Measurements from ENCODE around the gene CHKA. TPM values are rescaled to one million over a fixed set of nuclear protein-coding genes. Genes with fewer than 3 reads are reported as not detected.

CHKA gene
- total and polyA plus RNA-seq, 2 donors (not counting 3 experiments of a cell fraction or from before 2014, with no cell fraction given) = 21.4 to 25.1 TPM

GRCh38 chr11:68153742-68154141, 32.6 kb upstream of the CHKA start:
- H3K27ac ChIP-seq (ENCODE audit: insufficient read depth, low read depth, low read length) = no peak overlapping the region
- no peaks in the 10 kb centered on the region for H3K9me3 ChIP-seq (replicated peaks; ENCODE audit: control insufficient read depth, insufficient read depth, low read length)
- ChIA-PET CTCF (interaction anchor here (0.7 kb wide), 1 partner anchor 22 kb away, joined by 3 read pairs; no protein-coding TSS in a partner anchor), POLR2A (no interaction called here)
- H3K4me3 ChIP-seq (replicated peaks in 1 of 3; ENCODE audit: insufficient read depth in 1 of 3, low read depth in 1 of 3, low read length in 3 of 3) = no peak overlapping the region
- H2AFZ ChIP-seq (ENCODE audit: low read depth, low read length) = no peak overlapping the region
- DNase-seq (ENCODE audit: low read depth, low spot score) (no peak), FAIRE-seq (no peak)
- peaks cover 0 to 11% of the 10 kb centered on the region in 2 experiments for H3K36me3 ChIP-seq (ENCODE audit: control insufficient read depth in 2 of 2, extremely low read depth in 1 of 2, insufficient read depth in 2 of 2, low read length in 2 of 2)
- peaks cover 10% of the 10 kb centered on the region for H3K4me1 ChIP-seq (ENCODE audit: control insufficient read depth, extremely low read depth, insufficient read depth, low read length)
- H4K20me1 ChIP-seq (replicated peaks; ENCODE audit: control insufficient read depth, extremely low read depth, insufficient read depth, low read length) = no peaks in the 10 kb centered on the region
- intact Hi-C loops (cut with micrococcal nuclease) = no loop called here
- H3K27me3 ChIP-seq (ENCODE audit: control insufficient read depth in 2 of 2, insufficient read depth in 2 of 2, low read length in 2 of 2) = no peaks in the 10 kb centered on the region
- H3K4me2 ChIP-seq (ENCODE audit: insufficient read depth, low read length) = no peak overlapping the region
- TF ChIP-seq GATA2 (IDR thresholded peaks at IDR 0.05; ENCODE audit: insufficient read depth, insufficient read length, low read depth, low read length) (no peak), POLR2A (IDR thresholded peaks at IDR 0.05; ENCODE audit: low read depth, low read length) (no peak), POLR2AphosphoS5 (IDR thresholded peaks at IDR 0.05; ENCODE audit: insufficient read depth, low read depth, low read length) (no peak), CTCF (IDR thresholded peaks at IDR 0.05; ENCODE audit: extremely low read depth in 1 of 2, insufficient read depth in 1 of 2, low read depth in 1 of 2, low read length in 2 of 2) (no peak), JUN (IDR thresholded peaks at IDR 0.05; ENCODE audit: borderline replicate concordance, insufficient read depth, insufficient read length, low read depth) (no peak), MYC (IDR thresholded peaks at IDR 0.05; ENCODE audit: low read depth, low read length) (no peak), EZH2 (IDR thresholded peaks at IDR 0.05; ENCODE audit: borderline replicate concordance, low read depth, low read length, severe bottlenecking) (no peak), FOS (IDR thresholded peaks at IDR 0.05; ENCODE audit: borderline replicate concordance, insufficient read depth, low read length) (no peak)
- BruUV-seq (replicated peaks) = no TSS peak
- dilution Hi-C loops (cut with MboI; ENCODE audit: extremely low pct_ligation_motif_present, low sequenced_read_pairs) = no loop called here
- no peaks in the 10 kb centered on the region for H3K79me2 ChIP-seq (ENCODE audit: control insufficient read depth, insufficient read depth, low read length)
- no peak overlapping the region for H3K9ac ChIP-seq (replicated peaks; ENCODE audit: extremely low read depth, insufficient read depth, low read length)
- no peaks in the 10 kb centered on the region for H3K9me1 ChIP-seq (replicated peaks; ENCODE audit: control insufficient read depth, extremely low read depth, insufficient read depth, low read length)

Measured in endothelial cell of umbilical vein (primary cell).